GM23338 (cell line): ENCODE measurements around the gene ADAMTS14. TPM values are rescaled to one million over a fixed set of nuclear protein-coding genes. Genes with fewer than 3 reads are reported as not detected.

ENCODE experiments used
- ATAC-seq: fragments of 200-7000 bp; cut with Tn5 transposase; 3 replicates; pipeline ENCODE4 v1.9.1; 2020
- DNase-seq: peaks from one replicate; pipeline ENCODE4 v3.0.0-alpha.2; 2015; ENCODE audit warnings: low spot score
- H2AFZ ChIP-seq: fragments of 200-600 bp; sonication (generic); 2 replicates; pipeline ENCODE4 v1.8.0; 2016; ENCODE audit warnings: antibody characterized with exemption, mild to moderate bottlenecking, moderate library complexity
- H3F3A ChIP-seq: fragments of 200-600 bp; sonication (generic); replicated peaks from 2 replicates; pipeline ENCODE4 v1.8.0; 2017; ENCODE audit warnings: antibody characterized with exemption, mixed run types, low read depth
- H3K27ac ChIP-seq: fragments of 200-600 bp; sonication (generic); 2 replicates; pipeline ENCODE4 v1.6.1; 2016; ENCODE audit warnings: low read depth
- H3K27me3 ChIP-seq: fragments of 200-600 bp; sonication (generic); 2 replicates; pipeline ENCODE4 v1.8.0; 2016; ENCODE audit warnings: mild to moderate bottlenecking, mixed run types, moderate library complexity; ENCODE audit not compliant: insufficient read depth
- H3K36me3 ChIP-seq: fragments of 200-600 bp; sonication (generic); 2 replicates; pipeline ENCODE4 v1.8.0; 2016; ENCODE audit warnings: mild to moderate bottlenecking; ENCODE audit not compliant: insufficient read depth
- H3K4me1 ChIP-seq: fragments of 200-600 bp; sonication (generic); 2 replicates; pipeline ENCODE4 v1.8.0; 2016; ENCODE audit warnings: mild to moderate bottlenecking, moderate library complexity; ENCODE audit not compliant: insufficient read depth
- H3K4me2 ChIP-seq: fragments of 200-600 bp; sonication (generic); 2 replicates; pipeline ENCODE4 v1.7.1; 2017; ENCODE audit warnings: mixed run types
- H3K4me3 ChIP-seq: fragments of 200-600 bp; sonication (generic); 2 replicates; pipeline ENCODE4 v1.6.1; 2016; ENCODE audit warnings: mixed run types
- H3K79me2 ChIP-seq: fragments of 200-600 bp; sonication (generic); replicated peaks from 2 replicates; pipeline ENCODE4 v1.8.0; 2017; ENCODE audit warnings: mild to moderate bottlenecking; ENCODE audit not compliant: insufficient read depth
- H3K9me2 ChIP-seq: fragments of 200-600 bp; sonication (generic); 2 replicates; pipeline ENCODE4 v1.8.0; 2017; ENCODE audit not compliant: insufficient read depth
- H4K20me1 ChIP-seq: fragments of 200-600 bp; sonication (generic); replicated peaks from 2 replicates; pipeline ENCODE4 v1.8.0; 2017; ENCODE audit warnings: mild to moderate bottlenecking; ENCODE audit not compliant: insufficient read depth
- H3K27ac Mint-ChIP-seq: 2 replicates; pipeline ENCODE4 v1.8.0; 2020; ENCODE audit warnings: inconsistent platforms, mild to moderate bottlenecking, moderate library complexity, mixed read lengths
- H3K27me3 Mint-ChIP-seq: 3 replicates; pipeline ENCODE4 v1.8.0; 2022; ENCODE audit warnings: low read depth, mild to moderate bottlenecking, moderate library complexity, mixed read lengths, inconsistent platforms; ENCODE audit not compliant: insufficient read depth, poor library complexity
- H3K36me3 Mint-ChIP-seq: 3 replicates; pipeline ENCODE4 v1.8.0; 2021; ENCODE audit warnings: low read depth, mild to moderate bottlenecking, inconsistent platforms, moderate library complexity, mixed read lengths
- H3K4me1 Mint-ChIP-seq: 3 replicates; pipeline ENCODE4 v1.8.0; 2020; ENCODE audit warnings: mild to moderate bottlenecking, inconsistent platforms, mixed read lengths
- H3K4me3 Mint-ChIP-seq: 3 replicates; pipeline ENCODE4 v1.8.0; 2021; ENCODE audit warnings: moderate library complexity, mild to moderate bottlenecking, inconsistent platforms, mixed read lengths
- H3K9me3 Mint-ChIP-seq: 3 replicates; pipeline ENCODE4 v1.8.0; 2020; ENCODE audit warnings: moderate library complexity, mild to moderate bottlenecking, inconsistent platforms, mixed read lengths
- CREB1 ChIP-seq: fragments of 250-450 bp; sonication (Bioruptor Pico); IDR thresholded peaks from 2 replicates; pipeline ENCODE4 v1.5.0; 2020; ENCODE audit warnings: low read depth, mild to moderate bottlenecking, moderate library complexity
- EZH2 ChIP-seq: fragments of 200-600 bp; sonication (generic); IDR thresholded peaks from one replicate; pipeline ENCODE4 v1.8.0; 2017; ENCODE audit warnings: antibody characterized with exemption, mild to moderate bottlenecking, low read depth; ENCODE audit not compliant: unreplicated experiment
- EZH2phosphoT487 ChIP-seq: fragments of 200-600 bp; sonication (generic); IDR thresholded peaks from one replicate; pipeline ENCODE4 v1.8.1; 2018; ENCODE audit warnings: antibody characterized with exemption; ENCODE audit not compliant: unreplicated experiment
- JUNB ChIP-seq: IDR thresholded peaks from one replicate; pipeline ENCODE4 v1.6.1; 2016; ENCODE audit warnings: antibody characterized with exemption; ENCODE audit not compliant: unreplicated experiment
- NANOG ChIP-seq: IDR thresholded peaks from 2 replicates; pipeline ENCODE4 v1.6.1; 2016; ENCODE audit warnings: antibody characterized with exemption, borderline replicate concordance
- POLR2AphosphoS5 ChIP-seq: IDR thresholded peaks from 2 replicates; pipeline ENCODE4 v1.6.1; 2016; ENCODE audit warnings: antibody characterized with exemption, low read depth
- STAT1 ChIP-seq: IDR thresholded peaks from one replicate; pipeline ENCODE4 v1.6.1; 2016; ENCODE audit warnings: antibody characterized with exemption; ENCODE audit not compliant: unreplicated experiment
- ZNF331 ChIP-seq: fragments of 250-450 bp; sonication (Bioruptor Pico); IDR thresholded peaks from 2 replicates; pipeline ENCODE4 v1.5.0; 2020; ENCODE audit warnings: low read depth, mild to moderate bottlenecking, moderate library complexity
- polyA plus RNA-seq: library from polyadenylated mRNA; unstranded; fragments of >200 nt; fragmentation: Nextera tagmentation; extraction: Ambion mirVana; gene quantifications from 2 replicates; pipeline ENCODE4 v1.2.1, GENCODE V29; 2016
- total RNA-seq: library from RNA; depleted of rRNA; stranded (reverse); fragments of >200 nt; shearing (Covaris generic); gene quantifications from 2 replicates; pipeline ENCODE4 v1.2.3, GENCODE V29; 2014
- TF ChIP-seq, protein P1 (sequence below): IDR thresholded peaks from one replicate; pipeline ENCODE4 v1.6.1; 2018; ENCODE audit warnings: antibody characterized with exemption; ENCODE audit not compliant: unreplicated experiment
- TF ChIP-seq, protein P2 (sequence below): fragments of 250-450 bp; sonication (Bioruptor Pico); IDR thresholded peaks from 2 replicates; pipeline ENCODE4 v1.5.0; 2020; ENCODE audit warnings: mild to moderate bottlenecking, moderate library complexity

ADAMTS14 gene
- total and polyA plus RNA-seq, 2 experiments from 2014 or later = 1.9 to 2.1 TPM

DNA sequence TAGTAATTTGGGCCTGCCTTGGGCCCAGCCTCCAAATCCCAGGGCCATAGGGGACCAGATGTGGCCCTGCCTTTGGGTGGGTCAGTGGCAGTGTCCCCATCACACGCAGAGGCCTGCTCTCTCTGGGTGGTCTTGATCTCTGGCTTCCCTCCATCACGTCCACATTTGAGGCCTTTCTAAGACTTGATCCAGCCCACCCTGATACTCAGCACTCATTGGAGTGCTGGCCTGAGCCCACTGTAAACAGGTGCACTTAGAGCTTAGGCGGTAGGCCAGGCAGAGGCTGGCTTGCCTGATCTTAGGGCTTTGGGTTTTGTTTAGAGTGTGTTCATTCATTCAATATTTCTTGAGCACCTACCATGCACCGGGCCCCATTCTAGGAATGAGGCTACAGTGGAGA, 60.3 kb downstream of the ADAMTS14 start (continued):
- TF ChIP-seq, protein P1, sequence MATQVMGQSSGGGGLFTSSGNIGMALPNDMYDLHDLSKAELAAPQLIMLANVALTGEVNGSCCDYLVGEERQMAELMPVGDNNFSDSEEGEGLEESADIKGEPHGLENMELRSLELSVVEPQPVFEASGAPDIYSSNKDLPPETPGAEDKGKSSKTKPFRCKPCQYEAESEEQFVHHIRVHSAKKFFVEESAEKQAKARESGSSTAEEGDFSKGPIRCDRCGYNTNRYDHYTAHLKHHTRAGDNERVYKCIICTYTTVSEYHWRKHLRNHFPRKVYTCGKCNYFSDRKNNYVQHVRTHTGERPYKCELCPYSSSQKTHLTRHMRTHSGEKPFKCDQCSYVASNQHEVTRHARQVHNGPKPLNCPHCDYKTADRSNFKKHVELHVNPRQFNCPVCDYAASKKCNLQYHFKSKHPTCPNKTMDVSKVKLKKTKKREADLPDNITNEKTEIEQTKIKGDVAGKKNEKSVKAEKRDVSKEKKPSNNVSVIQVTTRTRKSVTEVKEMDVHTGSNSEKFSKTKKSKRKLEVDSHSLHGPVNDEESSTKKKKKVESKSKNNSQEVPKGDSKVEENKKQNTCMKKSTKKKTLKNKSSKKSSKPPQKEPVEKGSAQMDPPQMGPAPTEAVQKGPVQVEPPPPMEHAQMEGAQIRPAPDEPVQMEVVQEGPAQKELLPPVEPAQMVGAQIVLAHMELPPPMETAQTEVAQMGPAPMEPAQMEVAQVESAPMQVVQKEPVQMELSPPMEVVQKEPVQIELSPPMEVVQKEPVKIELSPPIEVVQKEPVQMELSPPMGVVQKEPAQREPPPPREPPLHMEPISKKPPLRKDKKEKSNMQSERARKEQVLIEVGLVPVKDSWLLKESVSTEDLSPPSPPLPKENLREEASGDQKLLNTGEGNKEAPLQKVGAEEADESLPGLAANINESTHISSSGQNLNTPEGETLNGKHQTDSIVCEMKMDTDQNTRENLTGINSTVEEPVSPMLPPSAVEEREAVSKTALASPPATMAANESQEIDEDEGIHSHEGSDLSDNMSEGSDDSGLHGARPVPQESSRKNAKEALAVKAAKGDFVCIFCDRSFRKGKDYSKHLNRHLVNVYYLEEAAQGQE = no peak
- no peak for TF ChIP-seq EZH2
- TF ChIP-seq JUNB = no peak

DNA sequence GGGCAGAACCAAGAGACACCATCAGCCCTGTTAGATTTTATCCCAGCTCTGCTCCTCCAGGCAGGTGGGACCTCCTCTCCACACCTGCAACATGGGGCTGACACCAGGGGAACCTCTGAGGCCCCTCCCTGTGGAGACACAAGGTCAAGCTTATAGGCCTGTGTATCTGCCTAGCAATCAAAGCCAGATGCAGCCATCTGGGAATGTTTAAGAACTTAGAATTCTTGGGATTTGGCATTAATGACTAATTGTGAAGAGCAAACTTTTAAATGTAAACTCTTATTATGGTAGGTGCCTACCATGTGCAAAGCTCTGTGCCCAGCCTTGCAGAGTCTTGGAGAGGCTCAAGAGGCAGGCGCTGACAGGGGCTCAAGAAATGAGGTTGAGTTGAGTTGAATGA, 60.7 kb downstream of the ADAMTS14 start:
- no peaks in the 10 kb centered on the region for H4K20me1 ChIP-seq
- no peaks in the 10 kb centered on the region for H3K36me3 Mint-ChIP-seq
- no peaks in the 10 kb centered on the region for H3K9me3 Mint-ChIP-seq
- no peak overlapping the region for H2AFZ ChIP-seq
- DNase-seq (no peak), ATAC-seq (no peak)
- H3F3A ChIP-seq = no peaks in the 10 kb centered on the region
- H3K27ac Mint-ChIP-seq = no peak overlapping the region
- H3K4me1 ChIP-seq = no peaks in the 10 kb centered on the region
- H3K79me2 ChIP-seq = no peaks in the 10 kb centered on the region
- H3K4me3 ChIP-seq = no peak overlapping the region
- no peaks in the 10 kb centered on the region for H3K27me3 ChIP-seq
- H3K27me3 Mint-ChIP-seq = peaks cover 19% of the 10 kb centered on the region
- peaks cover 9% of the 10 kb centered on the region; the same call in 2 of the 3 replicates for H3K4me1 Mint-ChIP-seq
- H3K27ac ChIP-seq = no peak overlapping the region
- H3K36me3 ChIP-seq = no peaks in the 10 kb centered on the region
- no peaks in the 10 kb centered on the region for H3K9me2 ChIP-seq
- H3K4me2 ChIP-seq = no peak overlapping the region
- H3K4me3 Mint-ChIP-seq = no peak overlapping the region
- TF ChIP-seq EZH2phosphoT487 = no peak
- TF ChIP-seq STAT1 = no peak
- TF ChIP-seq, protein P1 = no peak
- TF ChIP-seq JUNB = no peak
- no peak for TF ChIP-seq EZH2
- no peak for TF ChIP-seq POLR2AphosphoS5
- TF ChIP-seq, protein P2, sequence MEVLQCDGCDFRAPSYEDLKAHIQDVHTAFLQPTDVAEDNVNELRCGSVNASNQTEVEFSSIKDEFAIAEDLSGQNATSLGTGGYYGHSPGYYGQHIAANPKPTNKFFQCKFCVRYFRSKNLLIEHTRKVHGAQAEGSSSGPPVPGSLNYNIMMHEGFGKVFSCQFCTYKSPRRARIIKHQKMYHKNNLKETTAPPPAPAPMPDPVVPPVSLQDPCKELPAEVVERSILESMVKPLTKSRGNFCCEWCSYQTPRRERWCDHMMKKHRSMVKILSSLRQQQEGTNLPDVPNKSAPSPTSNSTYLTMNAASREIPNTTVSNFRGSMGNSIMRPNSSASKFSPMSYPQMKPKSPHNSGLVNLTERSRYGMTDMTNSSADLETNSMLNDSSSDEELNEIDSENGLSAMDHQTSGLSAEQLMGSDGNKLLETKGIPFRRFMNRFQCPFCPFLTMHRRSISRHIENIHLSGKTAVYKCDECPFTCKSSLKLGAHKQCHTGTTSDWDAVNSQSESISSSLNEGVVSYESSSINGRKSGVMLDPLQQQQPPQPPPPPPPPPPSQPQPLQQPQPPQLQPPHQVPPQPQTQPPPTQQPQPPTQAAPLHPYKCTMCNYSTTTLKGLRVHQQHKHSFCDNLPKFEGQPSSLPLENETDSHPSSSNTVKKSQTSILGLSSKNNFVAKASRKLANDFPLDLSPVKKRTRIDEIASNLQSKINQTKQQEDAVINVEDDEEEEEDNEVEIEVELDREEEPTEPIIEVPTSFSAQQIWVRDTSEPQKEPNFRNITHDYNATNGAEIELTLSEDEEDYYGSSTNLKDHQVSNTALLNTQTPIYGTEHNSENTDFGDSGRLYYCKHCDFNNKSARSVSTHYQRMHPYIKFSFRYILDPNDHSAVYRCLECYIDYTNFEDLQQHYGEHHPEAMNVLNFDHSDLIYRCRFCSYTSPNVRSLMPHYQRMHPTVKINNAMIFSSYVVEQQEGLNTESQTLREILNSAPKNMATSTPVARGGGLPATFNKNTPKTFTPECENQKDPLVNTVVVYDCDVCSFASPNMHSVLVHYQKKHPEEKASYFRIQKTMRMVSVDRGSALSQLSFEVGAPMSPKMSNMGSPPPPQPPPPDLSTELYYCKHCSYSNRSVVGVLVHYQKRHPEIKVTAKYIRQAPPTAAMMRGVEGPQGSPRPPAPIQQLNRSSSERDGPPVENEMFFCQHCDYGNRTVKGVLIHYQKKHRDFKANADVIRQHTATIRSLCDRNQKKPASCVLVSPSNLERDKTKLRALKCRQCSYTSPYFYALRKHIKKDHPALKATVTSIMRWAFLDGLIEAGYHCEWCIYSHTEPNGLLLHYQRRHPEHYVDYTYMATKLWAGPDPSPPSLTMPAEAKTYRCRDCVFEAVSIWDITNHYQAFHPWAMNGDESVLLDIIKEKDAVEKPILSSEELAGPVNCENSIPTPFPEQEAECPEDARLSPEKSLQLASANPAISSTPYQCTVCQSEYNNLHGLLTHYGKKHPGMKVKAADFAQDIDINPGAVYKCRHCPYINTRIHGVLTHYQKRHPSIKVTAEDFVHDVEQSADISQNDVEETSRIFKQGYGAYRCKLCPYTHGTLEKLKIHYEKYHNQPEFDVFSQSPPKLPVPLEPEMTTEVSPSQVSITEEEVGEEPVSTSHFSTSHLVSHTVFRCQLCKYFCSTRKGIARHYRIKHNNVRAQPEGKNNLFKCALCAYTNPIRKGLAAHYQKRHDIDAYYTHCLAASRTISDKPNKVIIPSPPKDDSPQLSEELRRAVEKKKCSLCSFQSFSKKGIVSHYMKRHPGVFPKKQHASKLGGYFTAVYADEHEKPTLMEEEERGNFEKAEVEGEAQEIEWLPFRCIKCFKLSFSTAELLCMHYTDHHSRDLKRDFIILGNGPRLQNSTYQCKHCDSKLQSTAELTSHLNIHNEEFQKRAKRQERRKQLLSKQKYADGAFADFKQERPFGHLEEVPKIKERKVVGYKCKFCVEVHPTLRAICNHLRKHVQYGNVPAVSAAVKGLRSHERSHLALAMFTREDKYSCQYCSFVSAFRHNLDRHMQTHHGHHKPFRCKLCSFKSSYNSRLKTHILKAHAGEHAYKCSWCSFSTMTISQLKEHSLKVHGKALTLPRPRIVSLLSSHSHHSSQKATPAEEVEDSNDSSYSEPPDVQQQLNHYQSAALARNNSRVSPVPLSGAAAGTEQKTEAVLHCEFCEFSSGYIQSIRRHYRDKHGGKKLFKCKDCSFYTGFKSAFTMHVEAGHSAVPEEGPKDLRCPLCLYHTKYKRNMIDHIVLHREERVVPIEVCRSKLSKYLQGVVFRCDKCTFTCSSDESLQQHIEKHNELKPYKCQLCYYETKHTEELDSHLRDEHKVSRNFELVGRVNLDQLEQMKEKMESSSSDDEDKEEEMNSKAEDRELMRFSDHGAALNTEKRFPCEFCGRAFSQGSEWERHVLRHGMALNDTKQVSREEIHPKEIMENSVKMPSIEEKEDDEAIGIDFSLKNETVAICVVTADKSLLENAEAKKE (CRISPR knock-in tag) = no peak
- no peak for TF ChIP-seq NANOG
- no peak for TF ChIP-seq CREB1 (CRISPR knock-in tag)
- TF ChIP-seq ZNF331 (CRISPR knock-in tag) = no peak
